ENCODE measurements around the gene ELOVL5. TPM values are rescaled to one million over a fixed set of nuclear protein-coding genes. Genes with fewer than 3 reads are reported as not detected.
A peak's percentile ranks its signal among the peaks of the same experiment; 100 is the strongest.

Gene ELOVL5
- total RNA-seq, 1 donor from 2014 or later = 19.0 TPM

DNA sequence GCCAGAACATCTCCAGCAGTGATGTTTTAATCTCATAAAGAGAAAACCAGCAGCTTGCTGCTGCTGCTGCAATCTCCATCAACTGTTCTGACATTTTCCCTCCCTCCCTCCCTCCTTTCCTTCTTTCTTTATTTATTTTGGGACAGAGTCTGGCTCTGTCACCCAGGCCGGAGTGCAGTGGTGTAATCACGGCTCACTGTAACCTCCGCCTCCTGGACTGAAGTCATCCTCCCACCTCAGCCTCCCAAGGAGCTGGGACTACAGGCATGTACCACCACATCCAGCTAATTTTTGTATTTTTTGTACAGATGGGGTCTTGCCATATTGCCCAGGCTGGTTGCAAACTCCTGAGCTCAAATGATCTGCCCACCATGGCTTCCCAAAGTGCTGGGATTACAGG is 5.7 kb downstream of the ELOVL5 start:
- H3K27ac ChIP-seq (replicated peaks) = no peak overlapping the region
- H3K4me3 ChIP-seq = no peak overlapping the region
- H3K27me3 ChIP-seq (ENCODE audit: low read depth) = no peaks in the 10 kb centered on the region
- no peak for TF ChIP-seq CTCF (IDR thresholded peaks at IDR 0.05; ENCODE audit: borderline replicate concordance)
- peaks cover 70% of the 10 kb centered on the region for H3K4me1 ChIP-seq
- H3K9me3 ChIP-seq (replicated peaks) = no peaks in the 10 kb centered on the region
- intact Hi-C loops (cut with micrococcal nuclease) = loop anchor here (10.0 kb wide), 1 partner anchor 142 kb away; no protein-coding TSS in a partner anchor
- no peak for DNase-seq
- peaks cover 4% of the 10 kb centered on the region for H3K36me3 ChIP-seq

DNA sequence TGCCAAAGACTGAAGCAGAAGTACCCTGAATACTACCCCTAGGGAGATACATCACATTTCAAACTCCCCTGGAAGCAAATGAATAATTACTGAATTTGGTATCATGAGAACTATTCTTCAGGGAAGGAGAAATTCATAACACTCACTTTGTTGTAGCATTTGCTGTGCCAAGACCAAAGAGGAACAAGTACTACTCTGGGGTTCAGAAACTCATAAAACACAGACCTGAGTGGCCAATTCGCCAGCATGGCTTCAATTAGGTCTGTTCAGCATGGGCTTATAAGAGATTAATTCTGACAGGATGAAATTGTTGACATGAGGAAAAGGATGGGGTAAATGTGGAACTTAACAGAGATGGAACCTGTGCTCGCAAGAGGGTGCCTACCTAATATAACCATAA is 6.5 kb downstream of the ELOVL5 start:
- Histone ChIP-seq H3K4me1 (peaks cover 69% of the 10 kb centered on the region), H3K9me3 (replicated peaks) (no peaks in the 10 kb centered on the region), H3K36me3 (peaks cover 4% of the 10 kb centered on the region), H3K27ac (replicated peaks) (peak overlapping the region; percentile 9), H3K4me3 (no peak overlapping the region), H3K27me3 (ENCODE audit: low read depth) (no peaks in the 10 kb centered on the region)
- DNase-seq = no peak
- intact Hi-C loops (cut with micrococcal nuclease) = loop anchor here (10.0 kb wide), 1 partner anchor 143 kb away; no protein-coding TSS in a partner anchor
- no peak for TF ChIP-seq CTCF (IDR thresholded peaks at IDR 0.05; ENCODE audit: borderline replicate concordance)

DNA sequence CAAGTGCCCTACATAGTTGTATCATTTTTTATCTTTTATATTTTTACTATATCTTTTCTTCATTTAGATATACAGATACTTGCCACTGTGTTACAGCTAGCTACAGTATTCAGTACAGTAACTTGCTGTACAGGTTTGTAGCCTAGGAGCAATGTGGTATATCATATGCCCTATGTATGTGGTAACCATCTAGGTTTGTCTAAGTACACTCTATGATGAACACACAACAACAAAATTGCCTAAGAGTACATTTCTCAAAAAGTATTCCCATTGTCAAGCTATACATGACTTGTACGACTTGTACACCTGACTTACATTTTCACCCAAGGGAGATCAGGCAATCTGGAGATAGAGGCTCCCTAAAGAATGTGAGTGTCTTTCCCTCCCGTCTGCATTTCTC is 8.2 kb downstream of the ELOVL5 start:
- intact Hi-C loops (cut with micrococcal nuclease) = loop anchor here (10.0 kb wide), 1 partner anchor 144 kb away; no protein-coding TSS in a partner anchor
- H3K36me3 ChIP-seq = no peaks in the 10 kb centered on the region
- no peaks in the 10 kb centered on the region for H3K9me3 ChIP-seq (replicated peaks)
- H3K27me3 ChIP-seq (ENCODE audit: low read depth) = no peaks in the 10 kb centered on the region
- no peak for TF ChIP-seq CTCF (IDR thresholded peaks at IDR 0.05; ENCODE audit: borderline replicate concordance)
- peaks cover 71% of the 10 kb centered on the region for H3K4me1 ChIP-seq
- H3K4me3 ChIP-seq = no peak overlapping the region
- no peak overlapping the region for H3K27ac ChIP-seq (replicated peaks)
- no peak for DNase-seq

DNA sequence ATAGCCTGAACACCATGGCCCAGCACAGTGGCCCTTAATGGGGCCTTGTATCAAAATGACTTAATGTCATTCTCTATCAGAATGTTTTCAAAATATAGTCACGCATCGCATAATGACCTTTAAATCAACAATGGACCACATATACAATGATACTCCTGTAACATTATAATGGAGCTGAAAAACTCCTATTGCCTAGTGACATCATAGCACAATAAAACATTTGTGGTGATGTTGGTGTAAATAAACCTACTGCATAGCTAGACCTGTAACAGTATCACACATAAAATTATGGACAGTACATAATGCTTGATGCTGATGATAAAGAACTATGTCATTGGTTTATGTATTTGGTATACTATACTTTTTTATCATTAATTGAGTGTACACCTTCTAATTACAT is 9.3 kb downstream of the ELOVL5 start:
- intact Hi-C loops (cut with micrococcal nuclease) = no loop called here
- Histone ChIP-seq H3K4me3 (no peak overlapping the region), H3K9me3 (replicated peaks) (no peaks in the 10 kb centered on the region), H3K27me3 (ENCODE audit: low read depth) (no peaks in the 10 kb centered on the region), H3K4me1 (peaks cover 72% of the 10 kb centered on the region), H3K36me3 (no peaks in the 10 kb centered on the region), H3K27ac (replicated peaks) (no peak overlapping the region)
- TF ChIP-seq CTCF (IDR thresholded peaks at IDR 0.05; ENCODE audit: borderline replicate concordance) = no peak
- DNase-seq = no peak

DNA sequence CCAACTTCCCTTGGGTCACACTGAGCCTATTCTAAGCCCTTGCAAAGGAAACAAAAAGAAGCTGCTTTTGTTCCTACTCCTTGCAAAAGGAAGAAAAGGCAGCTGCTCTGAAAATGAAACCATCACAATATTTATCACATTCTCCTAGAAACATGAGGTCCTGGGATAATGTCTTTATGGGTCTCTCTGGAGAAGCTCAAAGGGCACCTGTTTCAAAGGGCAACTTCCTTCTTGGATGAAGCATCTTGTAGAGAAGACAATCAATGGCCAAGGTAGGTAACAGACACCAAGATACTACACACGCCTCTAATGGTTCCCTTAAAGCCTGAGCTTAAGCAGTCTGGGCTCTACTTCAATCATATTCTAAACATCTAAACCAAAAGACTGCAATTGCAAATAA is 10.4 kb downstream of the ELOVL5 start:
- intact Hi-C loops (cut with micrococcal nuclease) = no loop called here
- peaks cover 76% of the 10 kb centered on the region for H3K4me1 ChIP-seq

More for the DNA sequence above, 10.4 kb downstream of the ELOVL5 start:
- no peaks in the 10 kb centered on the region for H3K27me3 ChIP-seq (ENCODE audit: low read depth)
- H3K36me3 ChIP-seq = no peaks in the 10 kb centered on the region
- H3K27ac ChIP-seq (replicated peaks) = no peak overlapping the region
- H3K4me3 ChIP-seq = no peak overlapping the region
- DNase-seq = no peak
- no peaks in the 10 kb centered on the region for H3K9me3 ChIP-seq (replicated peaks)
- TF ChIP-seq CTCF (IDR thresholded peaks at IDR 0.05; ENCODE audit: borderline replicate concordance) = no peak
